ENCODE data around the gene KIF1A.
"Not testable (repeated sequence)": the region's sequence is repeated elsewhere in the genome, so short reads cannot be mapped to it uniquely, and the experiment has no call there.

Gene KIF1A

DNA sequence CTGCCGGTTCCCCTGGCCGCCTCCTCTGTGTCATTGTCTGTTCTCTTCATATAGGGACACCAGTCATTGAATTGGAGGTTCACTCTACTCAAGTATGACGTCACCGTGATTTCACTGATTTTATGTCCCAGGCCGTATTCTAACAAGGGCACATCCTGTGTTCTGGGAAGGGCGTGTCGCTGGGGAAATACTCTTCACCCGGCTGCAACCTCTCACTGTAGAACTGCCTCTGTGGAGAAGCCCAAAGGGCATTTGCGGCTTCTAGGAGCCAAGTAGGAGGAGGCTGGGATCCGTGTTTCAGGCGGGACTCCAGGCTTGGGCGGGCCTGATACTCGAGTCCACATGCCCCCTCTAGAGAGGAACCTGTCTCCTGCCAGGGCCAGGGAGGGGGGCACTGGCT lies 123.5 kb downstream of the KIF1A start:
- H3K9me3 Mint-ChIP-seq; H3K36me3 Mint-ChIP-seq; H3K27ac Mint-ChIP-seq; H3K27me3 Mint-ChIP-seq; H3K4me1 Mint-ChIP-seq; DNase-seq (ENCODE audit: low spot score in 2 of 2); H3K4me3 Mint-ChIP-seq; ATAC-seq (ENCODE audit: low read depth): not testable (repeated sequence)

DNA sequence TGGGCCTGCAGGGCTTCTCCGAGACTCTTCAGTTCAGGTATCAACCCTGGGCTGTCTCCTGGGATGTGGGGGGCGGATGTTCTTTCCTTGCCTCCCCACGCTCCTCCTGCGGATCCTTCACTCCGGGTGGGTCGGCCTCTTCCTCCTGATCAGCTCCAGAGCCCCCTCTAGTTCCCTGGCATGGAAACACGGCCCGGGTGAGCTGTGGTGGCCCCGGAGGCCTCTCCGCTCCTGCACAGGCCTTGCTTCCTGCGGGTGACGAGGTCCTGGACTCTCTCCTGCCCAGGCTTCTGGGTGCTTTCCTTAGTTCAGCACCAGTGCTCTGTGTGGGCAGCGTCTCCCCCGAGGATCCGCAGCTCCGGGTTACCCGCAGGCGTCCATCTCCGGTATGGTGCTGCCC lies 124.4 kb downstream of the KIF1A start:
- ATAC-seq (ENCODE audit: low read depth); H3K9me3 Mint-ChIP-seq: not testable (repeated sequence)

DNA sequence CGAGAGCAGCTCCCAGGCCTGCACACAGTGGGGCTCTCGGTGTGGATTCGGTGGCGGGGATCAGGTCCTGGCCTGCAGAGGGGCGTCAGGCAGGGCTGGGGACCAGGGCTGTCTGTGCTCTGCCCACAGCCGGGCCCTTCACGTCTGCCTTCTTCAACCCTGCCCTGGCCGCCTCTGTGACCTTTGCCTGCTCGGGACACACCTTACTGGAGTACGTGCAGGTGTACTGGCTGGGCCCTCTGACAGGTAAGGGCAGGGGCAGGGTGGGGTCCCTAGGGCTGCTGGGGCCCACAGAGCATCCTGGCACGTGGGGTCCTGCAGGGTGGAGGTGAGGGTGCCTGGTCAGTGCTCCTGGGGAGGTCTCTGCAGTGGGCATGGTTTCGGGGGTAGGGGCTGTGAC lies 125.7 kb downstream of the KIF1A start:
- H3K27me3 Mint-ChIP-seq; DNase-seq (ENCODE audit: low spot score in 2 of 2); H3K27ac Mint-ChIP-seq; ATAC-seq (ENCODE audit: low read depth); H3K36me3 Mint-ChIP-seq; H3K4me1 Mint-ChIP-seq; H3K9me3 Mint-ChIP-seq; H3K4me3 Mint-ChIP-seq: not testable (repeated sequence)

More for the DNA sequence above, 124.4 kb downstream of the KIF1A start:
- H3K27me3 Mint-ChIP-seq; H3K4me3 Mint-ChIP-seq; DNase-seq (ENCODE audit: low spot score in 2 of 2); H3K36me3 Mint-ChIP-seq; H3K4me1 Mint-ChIP-seq; H3K27ac Mint-ChIP-seq: not testable (repeated sequence)

DNA sequence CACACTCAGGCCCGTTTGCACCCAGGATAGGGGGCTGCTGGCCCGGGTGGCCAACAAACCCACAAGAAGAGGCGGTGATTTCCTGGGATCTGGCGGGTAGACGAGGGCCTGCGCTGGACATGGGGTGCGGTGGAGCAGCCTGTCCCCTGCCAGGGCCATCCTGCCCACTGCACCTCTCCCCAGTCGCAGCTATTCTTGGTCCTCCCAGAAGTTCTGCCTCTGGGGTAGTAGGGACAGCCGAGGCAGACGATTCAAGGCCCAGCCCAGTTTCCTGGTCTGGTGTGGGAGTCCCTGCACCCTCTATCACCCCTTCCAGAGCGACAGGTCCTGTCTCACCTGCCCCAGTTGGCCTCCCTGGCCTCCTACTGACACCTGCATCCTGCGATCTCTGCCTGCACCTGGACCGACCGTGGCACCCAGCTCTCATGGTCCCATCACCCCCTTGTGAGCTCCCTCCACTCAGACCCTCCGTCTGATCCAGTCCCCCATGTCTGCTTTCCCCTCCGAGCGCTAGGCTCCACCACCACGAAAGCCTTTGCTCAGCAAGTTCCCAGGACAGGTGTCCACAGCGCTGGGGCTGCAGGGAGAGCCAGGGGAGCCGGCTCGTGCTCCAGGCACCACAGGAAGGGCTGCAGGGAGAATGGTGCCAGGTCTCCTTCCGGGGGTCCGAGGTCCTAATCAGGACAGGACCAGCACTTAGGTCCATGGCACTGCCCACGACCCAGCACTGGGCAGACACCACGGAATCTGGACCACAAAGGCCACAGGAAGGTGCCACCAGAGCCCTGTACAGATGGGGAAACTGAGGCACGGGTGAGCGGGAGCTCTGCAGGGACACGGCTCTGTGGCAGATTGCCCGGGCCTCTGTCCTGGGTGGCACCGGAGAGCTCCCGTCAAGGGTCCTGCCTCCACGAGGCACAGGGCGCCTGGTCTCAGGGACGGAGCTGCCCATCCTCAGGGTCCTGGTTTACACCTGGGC lies 127.1 kb downstream of the KIF1A start:
- ATAC-seq (ENCODE audit: low read depth); H3K36me3 Mint-ChIP-seq; H3K4me3 Mint-ChIP-seq; H3K27me3 Mint-ChIP-seq; H3K27ac Mint-ChIP-seq; H3K9me3 Mint-ChIP-seq; DNase-seq (ENCODE audit: low spot score in 2 of 2); H3K4me1 Mint-ChIP-seq: not testable (repeated sequence)

DNA sequence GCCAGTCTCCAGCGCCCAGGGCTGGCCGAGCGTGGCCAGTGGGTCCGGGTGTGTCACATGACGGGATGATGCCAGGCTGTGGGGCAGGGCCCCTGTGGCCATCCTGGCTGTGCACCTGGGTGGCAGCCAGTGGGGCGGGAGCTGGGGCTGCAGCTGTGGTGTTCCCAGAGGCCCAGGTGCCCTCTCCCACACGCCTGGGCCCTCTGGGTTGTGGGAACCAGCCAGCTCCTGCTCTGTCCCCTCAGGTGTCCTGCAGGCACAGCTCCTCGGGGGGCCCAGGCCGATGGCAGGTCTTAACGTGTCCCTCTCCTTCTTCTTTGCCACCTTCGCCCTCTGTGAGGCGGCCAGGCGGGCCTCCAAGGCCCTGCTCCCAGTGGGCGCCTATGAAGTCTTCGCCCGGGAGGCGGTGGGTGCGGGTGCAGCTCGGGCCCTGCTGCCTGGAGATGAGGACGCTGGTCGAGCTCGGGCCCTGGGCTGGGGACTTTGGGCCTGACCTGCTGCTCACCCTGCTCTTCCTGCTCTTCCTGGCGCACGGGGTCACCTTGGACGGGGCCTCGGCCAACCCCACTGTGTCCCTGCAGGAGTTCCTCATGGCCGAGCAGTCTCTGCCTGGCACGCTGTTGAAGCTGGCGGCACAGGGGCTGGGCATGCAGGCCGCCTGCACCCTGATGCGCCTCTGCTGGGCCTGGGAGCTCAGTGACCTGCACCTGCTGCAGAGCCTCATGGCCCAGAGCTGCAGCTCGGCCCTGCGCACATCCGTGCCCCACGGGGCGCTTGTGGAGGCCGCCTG lies 128.2 kb downstream of the KIF1A start, which contains the start of gene AQP12A:
AQP12A (plus strand) TSS at position 236 of the 790 bp plus-strand sequence; CDS start at position 284, 48 bp downstream.
- not testable (repeated sequence) for H3K4me1 Mint-ChIP-seq; H3K4me3 Mint-ChIP-seq; ATAC-seq (ENCODE audit: low read depth); H3K36me3 Mint-ChIP-seq; H3K27me3 Mint-ChIP-seq; H3K27ac Mint-ChIP-seq; H3K9me3 Mint-ChIP-seq
- DNase-seq (ENCODE audit: low spot score in 2 of 2) = peak in 1 of 2 donors; percentile 9

DNA sequence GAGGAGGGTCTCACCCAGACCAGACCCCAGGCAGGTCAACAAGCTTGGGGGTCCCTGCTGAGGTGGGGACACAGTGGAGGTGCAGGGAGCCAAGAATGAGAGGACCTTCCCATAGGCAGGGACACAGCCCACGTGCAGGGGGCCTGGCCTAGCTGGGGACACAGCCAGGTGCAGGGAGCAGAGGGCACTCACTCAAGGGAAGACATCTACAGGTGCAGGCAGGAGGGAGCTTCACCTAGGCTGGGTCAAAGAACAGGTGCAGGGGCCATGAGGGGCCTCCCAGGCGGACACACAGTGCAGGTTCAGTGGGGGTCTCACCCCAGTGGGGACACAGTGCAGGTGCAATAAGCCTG lies 129.0 kb downstream of the KIF1A start:
- H3K4me3 Mint-ChIP-seq; H3K27me3 Mint-ChIP-seq; H3K9me3 Mint-ChIP-seq; H3K4me1 Mint-ChIP-seq; ATAC-seq (ENCODE audit: low read depth); H3K27ac Mint-ChIP-seq; H3K36me3 Mint-ChIP-seq: not testable (repeated sequence)
- DNase-seq (ENCODE audit: low spot score in 2 of 2) = peak in 1 of 2 donors; percentile 7

DNA sequence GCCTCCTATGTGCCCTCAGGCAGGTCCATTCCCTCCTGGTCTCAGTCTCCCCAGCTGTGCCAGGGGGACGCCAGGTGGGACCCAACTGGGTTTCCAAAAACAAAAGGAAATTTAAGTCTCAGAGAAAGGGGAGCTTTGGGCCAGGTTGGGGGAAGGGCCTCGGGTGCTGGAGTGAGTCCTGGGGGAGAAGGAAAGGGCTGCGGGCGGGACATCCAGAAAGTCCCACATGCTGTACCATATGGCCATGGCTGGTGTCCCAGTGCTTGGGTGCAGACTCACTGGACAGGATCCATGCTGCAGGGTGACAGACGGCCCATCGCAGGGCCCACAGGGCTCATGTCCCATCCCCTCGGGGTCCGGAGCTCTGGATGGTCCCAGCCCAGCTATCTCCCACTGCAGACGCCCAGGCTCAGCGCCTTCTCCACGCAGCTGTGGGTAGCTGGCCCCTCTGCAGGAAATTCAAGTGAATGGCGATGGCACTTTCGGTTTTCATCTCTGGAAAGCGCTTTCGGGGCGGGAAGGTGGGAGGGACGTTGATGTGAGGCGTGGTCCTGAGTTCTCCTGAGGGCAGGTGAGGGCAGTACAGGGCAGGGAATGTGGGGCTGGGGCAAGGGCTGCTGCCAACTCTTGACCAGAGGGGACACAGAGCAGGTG lies 129.5 kb downstream of the KIF1A start:
- not testable (repeated sequence) for H3K27me3 Mint-ChIP-seq
- ATAC-seq (ENCODE audit: low read depth) = peak; percentile 22
- H3K4me3 Mint-ChIP-seq = peak overlapping the region; percentile 46

DNA sequence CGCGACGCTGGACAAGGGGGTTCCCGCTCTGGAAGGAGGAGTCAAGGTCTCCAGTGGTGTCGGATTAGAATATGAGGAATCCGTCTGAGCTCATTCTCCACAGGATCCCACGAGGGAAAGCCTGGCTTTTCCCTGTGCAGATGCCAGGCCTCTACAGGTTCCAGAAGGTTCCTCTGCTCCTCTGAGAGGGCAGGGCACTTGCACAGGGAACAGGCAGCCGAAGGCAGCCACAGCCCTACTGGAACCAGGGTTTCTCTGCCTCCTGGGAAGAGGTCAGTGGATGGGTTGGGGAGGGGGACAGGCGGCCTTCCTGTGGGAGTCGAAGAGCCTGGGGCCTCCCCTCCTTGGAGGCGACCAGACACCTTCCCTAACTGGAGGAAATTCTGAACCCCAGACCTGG lies 130.0 kb downstream of the KIF1A start:
- no peaks in the 10 kb centered on the region for H3K9me3 Mint-ChIP-seq
- ATAC-seq (ENCODE audit: low read depth) (no peak), DNase-seq (ENCODE audit: low spot score in 2 of 2) (no peak)
- peak overlapping the region; percentile 37 for H3K4me3 Mint-ChIP-seq
- no peaks in the 10 kb centered on the region for H3K36me3 Mint-ChIP-seq
- peaks cover 2% of the 10 kb centered on the region for H3K27me3 Mint-ChIP-seq
- no peak overlapping the region for H3K27ac Mint-ChIP-seq
- H3K4me1 Mint-ChIP-seq = no peaks in the 10 kb centered on the region

More for the DNA sequence above, 129.5 kb downstream of the KIF1A start:
- not testable (repeated sequence) for H3K9me3 Mint-ChIP-seq, H3K4me1 Mint-ChIP-seq, H3K36me3 Mint-ChIP-seq, H3K27ac Mint-ChIP-seq
- peak in 1 of 2 donors; percentile 7 for DNase-seq (ENCODE audit: low spot score in 2 of 2)

DNA sequence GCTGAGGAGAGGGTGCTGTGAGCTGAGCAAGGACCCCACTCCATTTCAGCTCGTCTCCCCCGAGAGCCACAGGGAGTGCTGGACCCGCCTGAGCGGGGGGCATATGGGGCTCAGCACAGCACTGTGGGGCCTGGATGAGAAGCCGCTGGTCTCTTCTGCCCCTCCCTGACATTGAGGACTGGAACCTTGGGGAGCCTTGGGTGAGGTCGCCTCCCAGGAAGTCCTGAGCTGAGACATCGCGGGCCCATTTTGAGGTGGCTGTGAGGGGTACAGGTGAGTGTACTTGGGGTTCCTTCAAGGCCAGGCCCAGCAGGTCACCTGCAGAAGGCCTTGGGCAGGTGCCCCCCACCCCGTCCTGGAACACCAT lies 131.5 kb downstream of the KIF1A start:
- H3K4me1 Mint-ChIP-seq = peaks cover 3% of the 10 kb centered on the region
- no peak overlapping the region for H3K27ac Mint-ChIP-seq
- ATAC-seq (ENCODE audit: low read depth) (no peak), DNase-seq (ENCODE audit: low spot score in 2 of 2) (no peak)
- no peaks in the 10 kb centered on the region for H3K36me3 Mint-ChIP-seq
- H3K9me3 Mint-ChIP-seq = no peaks in the 10 kb centered on the region
- H3K27me3 Mint-ChIP-seq = peaks cover under 1% of the 10 kb centered on the region
- H3K4me3 Mint-ChIP-seq = no peak overlapping the region

DNA sequence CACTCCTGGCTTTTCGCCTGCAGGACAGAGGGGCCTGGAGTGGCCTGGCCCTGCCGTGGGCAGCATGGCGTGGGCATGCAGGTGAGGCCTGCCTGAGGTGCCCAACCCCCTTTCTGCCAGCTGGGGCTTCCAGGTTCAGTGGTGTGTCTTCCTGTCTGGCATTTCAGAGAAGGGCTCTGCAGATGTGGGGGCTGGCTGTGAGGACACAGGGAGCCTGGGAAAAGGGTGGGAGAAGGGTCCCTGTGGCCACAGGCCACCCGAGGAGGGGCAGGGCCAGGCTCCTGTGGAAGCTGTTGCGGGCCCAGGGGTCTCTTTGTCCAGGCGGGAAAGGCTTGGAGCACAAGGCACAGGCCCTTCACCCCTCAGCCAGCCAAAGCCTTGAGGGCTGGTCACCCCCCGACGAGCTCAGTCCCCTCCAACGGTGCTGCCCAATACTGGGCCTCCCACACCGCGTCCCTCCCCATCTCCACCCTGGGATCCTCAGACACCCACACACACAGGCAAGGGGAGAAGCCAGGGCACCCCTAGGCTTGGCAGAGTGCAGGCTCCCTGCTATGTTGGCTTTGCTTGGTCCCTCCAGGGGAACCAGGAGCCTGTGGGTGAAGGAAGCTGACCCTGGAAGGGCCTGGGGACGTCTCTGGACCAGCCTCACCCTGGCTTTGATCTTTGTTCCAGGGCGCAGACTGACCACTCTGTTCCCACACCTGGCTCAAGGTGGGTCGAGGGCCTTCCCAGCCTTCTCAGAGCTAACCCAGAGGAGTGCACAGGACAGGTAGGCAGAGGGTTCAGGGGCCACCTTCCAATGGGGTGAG lies 132.1 kb downstream of the KIF1A start:
- Mint-ChIP-seq H3K4me3 (no peak overlapping the region), H3K27me3 (no peaks in the 10 kb centered on the region), H3K9me3 (no peaks in the 10 kb centered on the region), H3K36me3 (no peaks in the 10 kb centered on the region), H3K4me1 (peaks cover 3% of the 10 kb centered on the region), H3K27ac (no peak overlapping the region)
- DNase-seq (ENCODE audit: low spot score in 2 of 2) (no peak), ATAC-seq (ENCODE audit: low read depth) (no peak)

DNA sequence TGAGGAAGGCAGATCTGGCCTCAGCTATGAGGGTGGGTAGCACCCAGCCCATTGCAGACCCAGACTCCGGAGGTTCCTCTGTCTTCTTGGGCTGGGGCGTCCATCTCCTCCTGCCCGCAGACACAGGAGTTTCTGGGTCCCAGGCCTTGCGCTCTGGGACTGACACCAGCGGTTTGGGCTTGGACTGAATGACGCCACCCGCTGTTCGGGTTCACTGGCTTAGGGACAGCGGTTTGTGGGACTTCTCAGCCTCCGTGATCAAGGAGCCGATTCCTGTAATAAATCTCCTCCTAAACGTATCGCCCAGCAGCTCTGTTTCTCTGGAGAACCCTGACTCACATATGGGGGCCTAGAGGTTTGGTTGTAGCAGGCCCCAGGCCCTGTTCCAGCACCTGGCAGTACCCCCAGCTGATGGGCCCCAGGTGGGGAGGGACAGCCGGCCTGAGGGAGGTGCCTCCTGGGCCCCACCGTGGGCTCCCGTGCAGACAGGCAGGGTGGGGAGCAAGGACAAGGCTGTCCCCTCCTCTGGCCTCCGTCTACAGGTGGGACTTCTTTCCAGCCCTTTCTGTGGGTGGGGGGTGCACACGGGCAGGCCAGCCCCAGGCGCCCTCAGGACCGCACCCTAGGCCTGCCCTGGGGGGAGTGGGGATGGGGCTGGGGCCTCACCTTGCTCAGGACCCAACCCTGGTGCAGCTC lies 132.8 kb downstream of the KIF1A start:
- DNase-seq (ENCODE audit: low spot score in 2 of 2) = no peak
- Mint-ChIP-seq H3K27ac (no peak overlapping the region), H3K4me3 (no peak overlapping the region), H3K27me3 (no peaks in the 10 kb centered on the region), H3K9me3 (no peaks in the 10 kb centered on the region), H3K4me1 (peaks cover 3% of the 10 kb centered on the region), H3K36me3 (no peaks in the 10 kb centered on the region)
- ATAC-seq (ENCODE audit: low read depth) = no peak

DNA sequence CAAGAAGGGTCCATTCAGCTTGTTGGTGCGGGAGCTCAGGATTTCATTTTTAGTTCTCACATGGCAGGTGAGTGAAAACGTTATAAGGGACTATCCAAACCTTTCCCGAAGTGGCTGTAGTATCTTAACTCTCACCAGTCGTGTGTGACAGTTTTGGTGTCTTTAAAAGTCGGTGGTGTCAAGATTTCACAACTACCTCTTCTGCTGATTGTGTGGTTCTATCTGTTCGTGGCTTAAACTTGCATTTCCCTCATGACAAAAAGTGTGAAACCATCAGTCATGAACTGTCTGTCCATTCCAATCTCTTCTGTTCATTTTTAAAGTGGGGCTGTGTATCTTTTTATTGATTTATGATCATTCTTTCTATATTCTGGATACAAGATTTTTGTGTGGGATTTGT lies 133.6 kb downstream of the KIF1A start:
- no peak overlapping the region for H3K27ac Mint-ChIP-seq
- ATAC-seq (ENCODE audit: low read depth) = no peak

DNA sequence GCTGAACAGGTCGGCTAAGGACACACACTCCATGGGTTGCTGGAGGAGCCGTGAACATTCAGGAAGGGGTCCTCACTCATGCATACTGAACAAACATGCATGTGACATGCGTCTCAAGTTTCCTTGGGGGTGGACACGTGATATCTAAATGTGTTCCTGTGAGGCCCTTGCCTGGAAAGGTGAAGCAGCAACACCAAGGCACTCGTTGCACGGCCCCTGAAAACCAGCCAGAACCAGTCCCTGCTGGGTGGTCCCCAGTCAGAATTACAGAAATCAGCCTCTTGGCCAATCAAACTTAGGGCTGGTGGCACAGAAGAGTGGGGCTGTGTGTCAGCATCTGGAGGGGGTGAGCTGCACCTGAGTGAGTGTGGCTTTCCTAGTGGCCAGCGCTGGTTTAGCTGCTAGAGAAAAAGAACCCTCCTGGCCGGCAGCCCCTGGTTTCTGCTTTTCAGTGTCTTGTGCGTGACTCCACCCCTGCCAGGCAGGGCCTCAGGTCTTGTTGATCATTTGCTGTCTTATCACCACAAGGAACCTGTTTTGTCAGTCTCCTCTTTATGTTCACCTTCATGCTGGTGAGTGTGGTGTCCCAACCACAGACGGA lies 134.1 kb downstream of the KIF1A start:
- H3K9me3 Mint-ChIP-seq = no peaks in the 10 kb centered on the region
- no peaks in the 10 kb centered on the region for H3K27me3 Mint-ChIP-seq
- no peak overlapping the region for H3K4me3 Mint-ChIP-seq
- H3K27ac Mint-ChIP-seq = no peak overlapping the region
- H3K4me1 Mint-ChIP-seq = peaks cover 3% of the 10 kb centered on the region
- H3K36me3 Mint-ChIP-seq = no peaks in the 10 kb centered on the region
- ATAC-seq (ENCODE audit: low read depth) (no peak), DNase-seq (ENCODE audit: low spot score in 2 of 2) (no peak)

More for the DNA sequence above, 133.6 kb downstream of the KIF1A start:
- no peak overlapping the region for H3K4me3 Mint-ChIP-seq
- no peak for DNase-seq (ENCODE audit: low spot score in 2 of 2)
- peaks cover 3% of the 10 kb centered on the region for H3K4me1 Mint-ChIP-seq
- no peaks in the 10 kb centered on the region for H3K9me3 Mint-ChIP-seq
- H3K36me3 Mint-ChIP-seq = no peaks in the 10 kb centered on the region
- H3K27me3 Mint-ChIP-seq = no peaks in the 10 kb centered on the region
